ENCODE data around the gene TUBB6.

TUBB6 gene

GRCh38 chr18:12371590-12371989, 63.5 kb downstream of the TUBB6 start:
- TF ChIP-seq, protein P1, sequence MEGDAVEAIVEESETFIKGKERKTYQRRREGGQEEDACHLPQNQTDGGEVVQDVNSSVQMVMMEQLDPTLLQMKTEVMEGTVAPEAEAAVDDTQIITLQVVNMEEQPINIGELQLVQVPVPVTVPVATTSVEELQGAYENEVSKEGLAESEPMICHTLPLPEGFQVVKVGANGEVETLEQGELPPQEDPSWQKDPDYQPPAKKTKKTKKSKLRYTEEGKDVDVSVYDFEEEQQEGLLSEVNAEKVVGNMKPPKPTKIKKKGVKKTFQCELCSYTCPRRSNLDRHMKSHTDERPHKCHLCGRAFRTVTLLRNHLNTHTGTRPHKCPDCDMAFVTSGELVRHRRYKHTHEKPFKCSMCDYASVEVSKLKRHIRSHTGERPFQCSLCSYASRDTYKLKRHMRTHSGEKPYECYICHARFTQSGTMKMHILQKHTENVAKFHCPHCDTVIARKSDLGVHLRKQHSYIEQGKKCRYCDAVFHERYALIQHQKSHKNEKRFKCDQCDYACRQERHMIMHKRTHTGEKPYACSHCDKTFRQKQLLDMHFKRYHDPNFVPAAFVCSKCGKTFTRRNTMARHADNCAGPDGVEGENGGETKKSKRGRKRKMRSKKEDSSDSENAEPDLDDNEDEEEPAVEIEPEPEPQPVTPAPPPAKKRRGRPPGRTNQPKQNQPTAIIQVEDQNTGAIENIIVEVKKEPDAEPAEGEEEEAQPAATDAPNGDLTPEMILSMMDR (IDR thresholded peaks at IDR 0.05; ENCODE audit: insufficient read depth, low read depth, low read length, missing control alignments) = no peak
- no peak for DNase-seq (ENCODE audit: low read depth)

GRCh38 chr18:12372406-12372805, 64.4 kb downstream of the TUBB6 start:
- TF ChIP-seq, protein P1 (IDR thresholded peaks at IDR 0.05; ENCODE audit: insufficient read depth, low read depth, low read length, missing control alignments) = no peak
- no peak overlapping the region for H3K4me3 ChIP-seq (ENCODE audit: low read length)
- no peak for DNase-seq (ENCODE audit: low read depth)

More at GRCh38 chr18:12371590-12371989, 63.5 kb downstream of the TUBB6 start:
- H3K4me3 ChIP-seq (ENCODE audit: low read length) = no peak overlapping the region

GRCh38 chr18:12373116-12373770, 65.2 kb downstream of the TUBB6 start:
- H3K4me3 ChIP-seq (ENCODE audit: low read length) = no peak overlapping the region
- TF ChIP-seq, protein P1 (IDR thresholded peaks at IDR 0.05; ENCODE audit: insufficient read depth, low read depth, low read length, missing control alignments) = no peak
- DNase-seq (ENCODE audit: low read depth) = no peak

GRCh38 chr18:12373771-12374116, 65.7 kb downstream of the TUBB6 start:
- no peak for DNase-seq (ENCODE audit: low read depth)
- TF ChIP-seq, protein P1 (IDR thresholded peaks at IDR 0.05; ENCODE audit: insufficient read depth, low read depth, low read length, missing control alignments) = no peak
- H3K4me3 ChIP-seq (ENCODE audit: low read length) = no peak overlapping the region

GRCh38 chr18:12374401-12374800, 66.4 kb downstream of the TUBB6 start:
- no peak for DNase-seq (ENCODE audit: low read depth)
- TF ChIP-seq, protein P1 (IDR thresholded peaks at IDR 0.05; ENCODE audit: insufficient read depth, low read depth, low read length, missing control alignments) = no peak
- no peak overlapping the region for H3K4me3 ChIP-seq (ENCODE audit: low read length)
